ENCODE results near the gene SRPK3. TPM values are rescaled to one million over a fixed set of nuclear protein-coding genes. Genes with fewer than 3 reads are reported as not detected.

Gene SRPK3, protein sequence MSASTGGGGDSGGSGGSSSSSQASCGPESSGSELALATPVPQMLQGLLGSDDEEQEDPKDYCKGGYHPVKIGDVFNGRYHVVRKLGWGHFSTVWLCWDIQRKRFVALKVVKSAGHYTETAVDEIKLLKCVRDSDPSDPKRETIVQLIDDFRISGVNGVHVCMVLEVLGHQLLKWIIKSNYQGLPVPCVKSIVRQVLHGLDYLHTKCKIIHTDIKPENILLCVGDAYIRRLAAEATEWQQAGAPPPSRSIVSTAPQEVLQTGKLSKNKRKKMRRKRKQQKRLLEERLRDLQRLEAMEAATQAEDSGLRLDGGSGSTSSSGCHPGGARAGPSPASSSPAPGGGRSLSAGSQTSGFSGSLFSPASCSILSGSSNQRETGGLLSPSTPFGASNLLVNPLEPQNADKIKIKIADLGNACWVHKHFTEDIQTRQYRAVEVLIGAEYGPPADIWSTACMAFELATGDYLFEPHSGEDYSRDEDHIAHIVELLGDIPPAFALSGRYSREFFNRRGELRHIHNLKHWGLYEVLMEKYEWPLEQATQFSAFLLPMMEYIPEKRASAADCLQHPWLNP
- total RNA-seq: not detected in 2 replicates
- long read RNA-seq: 0 reads

- no peaks in the 10 kb centered on the region for H3K27me3 Mint-ChIP-seq
- no peak within 1 kb of the TSS for H3K4me3 Mint-ChIP-seq (ENCODE audit: low read depth)
- H3K4me1 Mint-ChIP-seq (ENCODE audit: low read depth): no peaks in the 10 kb centered on the region
- DNase-seq (ENCODE audit: low spot score, unreplicated experiment): no peak
- TF ChIP-seq, protein P1, sequence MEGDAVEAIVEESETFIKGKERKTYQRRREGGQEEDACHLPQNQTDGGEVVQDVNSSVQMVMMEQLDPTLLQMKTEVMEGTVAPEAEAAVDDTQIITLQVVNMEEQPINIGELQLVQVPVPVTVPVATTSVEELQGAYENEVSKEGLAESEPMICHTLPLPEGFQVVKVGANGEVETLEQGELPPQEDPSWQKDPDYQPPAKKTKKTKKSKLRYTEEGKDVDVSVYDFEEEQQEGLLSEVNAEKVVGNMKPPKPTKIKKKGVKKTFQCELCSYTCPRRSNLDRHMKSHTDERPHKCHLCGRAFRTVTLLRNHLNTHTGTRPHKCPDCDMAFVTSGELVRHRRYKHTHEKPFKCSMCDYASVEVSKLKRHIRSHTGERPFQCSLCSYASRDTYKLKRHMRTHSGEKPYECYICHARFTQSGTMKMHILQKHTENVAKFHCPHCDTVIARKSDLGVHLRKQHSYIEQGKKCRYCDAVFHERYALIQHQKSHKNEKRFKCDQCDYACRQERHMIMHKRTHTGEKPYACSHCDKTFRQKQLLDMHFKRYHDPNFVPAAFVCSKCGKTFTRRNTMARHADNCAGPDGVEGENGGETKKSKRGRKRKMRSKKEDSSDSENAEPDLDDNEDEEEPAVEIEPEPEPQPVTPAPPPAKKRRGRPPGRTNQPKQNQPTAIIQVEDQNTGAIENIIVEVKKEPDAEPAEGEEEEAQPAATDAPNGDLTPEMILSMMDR (IDR thresholded peaks at IDR 0.05; ENCODE audit: unreplicated experiment): no peak
- peaks cover 1% of the 10 kb centered on the region for H3K36me3 Mint-ChIP-seq (ENCODE audit: insufficient read depth)
- no peak within 1 kb of the TSS for H3K27ac Mint-ChIP-seq
- no peaks in the 10 kb centered on the region for H3K9me3 Mint-ChIP-seq (ENCODE audit: low read depth)
Observed at GRCh38 chrX:153780678-153781427, at the start of gene SRPK3. Gene SRPK3 (plus strand): TSS chrX:153781041. CDS start chrX:153781087, 46 bp downstream.

DNA sequence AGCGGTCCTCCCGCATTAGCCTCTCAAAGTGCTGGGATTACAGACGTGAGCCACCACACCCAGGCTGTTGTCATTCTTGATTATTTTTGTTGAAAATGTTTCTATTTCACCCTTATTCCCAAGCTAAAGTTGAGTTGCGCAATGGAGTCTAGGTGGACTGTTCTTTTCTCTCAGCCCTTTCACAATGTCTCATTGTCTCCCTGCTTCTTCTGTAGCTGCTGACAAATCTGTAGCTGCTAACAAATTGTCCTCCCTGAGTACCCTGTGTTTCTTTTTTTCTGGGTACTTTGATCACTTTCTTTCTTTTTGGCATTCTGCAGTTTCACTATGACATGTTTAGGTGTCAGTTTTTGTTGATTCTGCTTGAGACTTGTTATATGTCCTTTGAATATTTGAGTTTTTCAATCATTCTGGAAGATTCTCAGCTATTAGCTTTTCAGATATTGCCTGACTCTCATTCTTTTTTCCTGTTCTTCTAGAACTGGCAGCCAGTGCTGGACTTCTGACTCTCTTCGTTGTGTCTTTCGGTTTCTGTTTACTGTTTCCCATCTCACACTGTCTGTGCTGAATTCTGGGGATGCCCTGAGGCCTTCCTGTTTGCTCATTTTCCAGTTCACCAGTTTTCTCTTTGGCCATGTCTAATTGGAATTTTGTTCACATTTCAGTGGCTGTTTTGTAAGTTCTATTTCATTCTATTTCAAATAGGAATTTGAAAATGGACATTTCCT lies 49.6 kb upstream of the SRPK3 start:
- no peak overlapping the region for H3K4me3 Mint-ChIP-seq (ENCODE audit: low read depth)
- H3K27me3 Mint-ChIP-seq: no peaks in the 10 kb centered on the region
- TF ChIP-seq, protein P1 (IDR thresholded peaks at IDR 0.05; ENCODE audit: unreplicated experiment): no peak
- H3K27ac Mint-ChIP-seq: no peak overlapping the region
- H3K9me3 Mint-ChIP-seq (ENCODE audit: low read depth): peaks cover 18% of the 10 kb centered on the region
- DNase-seq (ENCODE audit: low spot score, unreplicated experiment): no peak
- H3K4me1 Mint-ChIP-seq (ENCODE audit: low read depth): peaks cover 10% of the 10 kb centered on the region
- peaks cover 16% of the 10 kb centered on the region for H3K36me3 Mint-ChIP-seq (ENCODE audit: insufficient read depth)

DNA sequence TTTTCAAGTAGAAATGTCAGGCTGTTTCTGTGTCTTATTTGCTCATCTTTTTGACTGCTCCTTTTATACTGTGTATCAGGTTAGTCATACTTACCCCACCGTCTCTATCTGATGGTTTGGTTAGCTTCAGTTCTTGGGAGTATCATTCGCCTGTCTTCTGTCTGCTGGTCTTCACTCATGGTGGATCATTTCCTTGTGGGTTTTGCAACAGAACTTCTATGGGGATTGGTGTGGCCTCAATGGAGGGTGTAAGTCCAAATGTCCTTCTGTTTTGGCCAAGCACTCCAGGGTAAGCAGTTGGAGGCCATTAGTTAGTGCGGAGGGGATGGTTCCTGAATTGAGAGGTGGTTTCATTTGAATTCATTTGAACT lies 49.0 kb upstream of the SRPK3 start:
- Mint-ChIP-seq H3K9me3 (ENCODE audit: low read depth) (peaks cover 18% of the 10 kb centered on the region), H3K27ac (no peak overlapping the region), H3K36me3 (ENCODE audit: insufficient read depth) (peaks cover 18% of the 10 kb centered on the region), H3K4me1 (ENCODE audit: low read depth) (peaks cover 9% of the 10 kb centered on the region), H3K4me3 (ENCODE audit: low read depth) (no peak overlapping the region), H3K27me3 (no peaks in the 10 kb centered on the region)
- DNase-seq (ENCODE audit: low spot score, unreplicated experiment): no peak
- TF ChIP-seq, protein P1 (IDR thresholded peaks at IDR 0.05; ENCODE audit: unreplicated experiment): no peak

GRCh38 chrX:153732401-153732800 lies 48.4 kb upstream of the SRPK3 start:
- TF ChIP-seq, protein P1 (IDR thresholded peaks at IDR 0.05; ENCODE audit: unreplicated experiment): no peak
- H3K27me3 Mint-ChIP-seq: no peaks in the 10 kb centered on the region
- H3K4me1 Mint-ChIP-seq (ENCODE audit: low read depth): peaks cover 4% of the 10 kb centered on the region
- peaks cover 18% of the 10 kb centered on the region for H3K36me3 Mint-ChIP-seq (ENCODE audit: insufficient read depth)
- H3K27ac Mint-ChIP-seq: no peak overlapping the region
- no peak for DNase-seq (ENCODE audit: low spot score, unreplicated experiment)
- peaks cover 18% of the 10 kb centered on the region for H3K9me3 Mint-ChIP-seq (ENCODE audit: low read depth)
- H3K4me3 Mint-ChIP-seq (ENCODE audit: low read depth): no peak overlapping the region
